Astrocyte of the cerebellum (primary cell): ENCODE results near the gene FCMR.

Experiments used
- DNase-seq: peaks from one replicate; pipeline ENCODE4 v3.0.0-alpha.2; 2011; ENCODE audit warnings: low read depth
- H3K4me3 ChIP-seq: 2 replicates; pipeline ENCODE4 v1.5.1; 2011; ENCODE audit warnings: mild to moderate bottlenecking, low read depth, low read length, moderate library complexity
- CTCF ChIP-seq: IDR thresholded peaks from 2 replicates; pipeline ENCODE4 v1.5.1; 2012; ENCODE audit warnings: low read length, low read depth, moderate library complexity, mild to moderate bottlenecking; ENCODE audit errors: missing control alignments
- in situ Hi-C: cut with HindIII; loops from 2 replicates; pipeline ENCODE4 v1.10.0; 2017; ENCODE audit warnings: low sequenced_read_pairs

The FCMR gene

GRCh38 chr1:206916000-206916709 lies 5.6 kb downstream of the FCMR start:
- DNase-seq = no peak
- in situ Hi-C loops = loop anchor here (5.0 to 25.0 kb wide), 3 partner anchors 71 to 284 kb away; no protein-coding TSS in a partner anchor
- H3K4me3 ChIP-seq = no peak overlapping the region
- no peak for TF ChIP-seq CTCF

GRCh38 chr1:206915030-206915735 lies 6.6 kb downstream of the FCMR start:
- DNase-seq = no peak
- no peak overlapping the region for H3K4me3 ChIP-seq
- TF ChIP-seq CTCF = no peak
- in situ Hi-C loops = loop anchor here (5.0 to 25.0 kb wide), 3 partner anchors 72 to 283 kb away; no protein-coding TSS in a partner anchor

GRCh38 chr1:206913766-206914537 lies 7.8 kb downstream of the FCMR start:
- in situ Hi-C loops = loop anchor here (25.0 kb wide), 1 partner anchor 177 kb away; no protein-coding TSS in a partner anchor
- H3K4me3 ChIP-seq = no peak overlapping the region
- DNase-seq = no peak

GRCh38 chr1:206912445-206913095 lies 9.2 kb downstream of the FCMR start:
- peak; percentile 75 for TF ChIP-seq CTCF
- in situ Hi-C loops = loop anchor here (25.0 kb wide), 1 partner anchor 175 kb away; no protein-coding TSS in a partner anchor
- DNase-seq = peak; percentile 63
- H3K4me3 ChIP-seq = no peak overlapping the region

More at GRCh38 chr1:206913766-206914537, 7.8 kb downstream of the FCMR start:
- no peak for TF ChIP-seq CTCF

- DNase-seq = peak; percentile 65
- TF ChIP-seq CTCF = peak; percentile 81
- H3K4me3 ChIP-seq = no peak overlapping the region
- in situ Hi-C loops = loop anchor here (25.0 kb wide), 1 partner anchor 174 kb away; no protein-coding TSS in a partner anchor
Measured at GRCh38 chr1:206911064-206911663, 10.6 kb downstream of the FCMR start.
